ENCODE measurements around the gene MRC2.
"Not testable (repeated sequence)": the region's sequence is repeated elsewhere in the genome, so short reads cannot be mapped to it uniquely, and the experiment has no call there.

Gene MRC2, protein sequence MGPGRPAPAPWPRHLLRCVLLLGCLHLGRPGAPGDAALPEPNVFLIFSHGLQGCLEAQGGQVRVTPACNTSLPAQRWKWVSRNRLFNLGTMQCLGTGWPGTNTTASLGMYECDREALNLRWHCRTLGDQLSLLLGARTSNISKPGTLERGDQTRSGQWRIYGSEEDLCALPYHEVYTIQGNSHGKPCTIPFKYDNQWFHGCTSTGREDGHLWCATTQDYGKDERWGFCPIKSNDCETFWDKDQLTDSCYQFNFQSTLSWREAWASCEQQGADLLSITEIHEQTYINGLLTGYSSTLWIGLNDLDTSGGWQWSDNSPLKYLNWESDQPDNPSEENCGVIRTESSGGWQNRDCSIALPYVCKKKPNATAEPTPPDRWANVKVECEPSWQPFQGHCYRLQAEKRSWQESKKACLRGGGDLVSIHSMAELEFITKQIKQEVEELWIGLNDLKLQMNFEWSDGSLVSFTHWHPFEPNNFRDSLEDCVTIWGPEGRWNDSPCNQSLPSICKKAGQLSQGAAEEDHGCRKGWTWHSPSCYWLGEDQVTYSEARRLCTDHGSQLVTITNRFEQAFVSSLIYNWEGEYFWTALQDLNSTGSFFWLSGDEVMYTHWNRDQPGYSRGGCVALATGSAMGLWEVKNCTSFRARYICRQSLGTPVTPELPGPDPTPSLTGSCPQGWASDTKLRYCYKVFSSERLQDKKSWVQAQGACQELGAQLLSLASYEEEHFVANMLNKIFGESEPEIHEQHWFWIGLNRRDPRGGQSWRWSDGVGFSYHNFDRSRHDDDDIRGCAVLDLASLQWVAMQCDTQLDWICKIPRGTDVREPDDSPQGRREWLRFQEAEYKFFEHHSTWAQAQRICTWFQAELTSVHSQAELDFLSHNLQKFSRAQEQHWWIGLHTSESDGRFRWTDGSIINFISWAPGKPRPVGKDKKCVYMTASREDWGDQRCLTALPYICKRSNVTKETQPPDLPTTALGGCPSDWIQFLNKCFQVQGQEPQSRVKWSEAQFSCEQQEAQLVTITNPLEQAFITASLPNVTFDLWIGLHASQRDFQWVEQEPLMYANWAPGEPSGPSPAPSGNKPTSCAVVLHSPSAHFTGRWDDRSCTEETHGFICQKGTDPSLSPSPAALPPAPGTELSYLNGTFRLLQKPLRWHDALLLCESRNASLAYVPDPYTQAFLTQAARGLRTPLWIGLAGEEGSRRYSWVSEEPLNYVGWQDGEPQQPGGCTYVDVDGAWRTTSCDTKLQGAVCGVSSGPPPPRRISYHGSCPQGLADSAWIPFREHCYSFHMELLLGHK (N-terminal part only)

DNA sequence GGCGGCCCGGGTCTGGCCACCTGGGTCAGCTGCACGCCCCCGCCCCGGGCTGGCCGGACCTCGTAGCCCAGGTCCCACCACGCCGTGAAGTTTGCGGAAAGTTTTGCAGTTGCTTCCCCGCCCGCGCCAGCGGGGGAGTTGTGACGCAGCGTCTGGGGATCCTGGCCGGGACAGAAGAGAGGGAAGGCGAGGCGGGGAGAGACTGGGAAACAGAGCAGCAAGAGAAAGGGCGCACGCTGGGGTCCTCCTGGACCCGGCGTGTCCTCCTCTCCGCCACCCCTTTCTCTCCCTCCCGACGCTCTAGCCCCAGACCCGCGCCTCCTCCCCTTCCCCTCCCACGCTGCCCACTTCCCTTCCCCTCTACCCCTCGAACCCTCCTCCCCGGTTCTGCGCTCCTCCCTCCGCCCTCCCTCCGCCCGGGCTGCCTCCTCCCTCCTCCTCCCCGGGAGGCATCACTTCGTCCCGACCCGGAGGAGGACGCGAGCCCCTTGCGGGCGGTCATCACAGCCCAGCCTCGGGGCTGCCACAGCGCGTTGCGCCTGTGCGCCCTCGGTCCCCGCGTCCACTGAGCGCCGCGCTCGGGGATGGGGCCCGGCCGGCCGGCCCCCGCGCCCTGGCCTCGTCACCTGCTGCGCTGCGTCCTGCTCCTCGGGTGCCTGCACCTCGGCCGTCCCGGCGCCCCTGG is at the start of gene MRC2:
TSS of gene MRC2 (plus strand) at position 452 of the 685 bp plus-strand sequence. CDS start at position 585, 133 bp downstream.
- in situ Hi-C loops (cut with MboI; ENCODE audit: low pct_unique_long_range_greater_than_20kb, low sequenced_read_pairs), result no loop called here
- peak; percentile 79 for DNase-seq

DNA sequence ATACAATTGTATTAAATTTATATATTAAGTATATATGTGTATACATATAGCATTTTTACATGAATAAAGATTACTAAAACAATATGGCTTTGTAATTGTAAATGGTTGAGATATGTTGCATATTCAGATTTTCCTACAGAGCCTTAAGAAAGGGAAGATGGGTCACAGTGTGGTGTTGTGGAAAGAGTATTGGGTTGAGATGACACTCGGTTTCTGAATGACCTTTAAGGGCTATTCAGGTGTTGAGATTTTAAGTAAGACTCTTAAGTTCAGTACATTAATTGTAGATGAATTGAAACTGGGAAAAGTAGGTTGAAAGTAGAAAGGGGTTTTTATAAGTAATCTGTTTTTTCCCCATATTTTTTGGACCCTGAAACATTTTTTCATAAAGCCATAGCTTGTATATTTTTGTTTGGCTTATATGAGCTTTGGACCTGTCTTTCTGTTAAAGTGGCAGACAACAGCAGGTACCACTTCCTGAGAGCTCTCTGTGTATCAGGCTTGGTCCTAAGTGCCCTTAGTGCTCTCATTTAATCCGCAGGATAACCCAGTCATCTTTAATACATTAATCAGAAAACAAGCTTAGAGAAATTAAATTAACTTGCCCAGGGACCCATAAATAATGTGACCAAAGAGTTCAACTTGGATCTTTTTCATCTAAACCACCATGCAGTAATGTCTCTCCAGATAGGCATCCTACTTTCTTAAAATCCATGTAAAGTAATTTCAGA is 48.5 kb upstream of the MRC2 start:
- in situ Hi-C loops (cut with MboI; ENCODE audit: low pct_unique_long_range_greater_than_20kb, low sequenced_read_pairs), result no loop called here

DNA sequence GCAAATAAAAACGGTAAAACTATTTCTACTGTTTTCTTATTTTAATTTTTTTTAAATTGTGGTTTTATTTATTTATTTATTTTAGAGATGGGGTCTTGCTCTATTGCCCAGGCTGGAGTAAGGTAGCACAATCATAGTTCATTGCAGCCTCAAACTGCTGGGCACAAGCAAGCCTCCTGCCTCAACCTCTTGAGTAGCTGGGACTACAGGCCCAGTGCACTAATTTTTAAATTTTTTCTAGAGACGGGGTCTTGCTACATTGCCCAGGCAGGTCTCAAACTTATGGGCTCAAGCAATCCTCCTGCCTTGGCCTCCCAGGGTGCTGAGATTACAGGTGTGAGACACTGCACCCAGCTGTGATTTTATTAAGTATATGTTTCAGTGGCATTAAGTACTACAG is 46.5 kb upstream of the MRC2 start:
- in situ Hi-C loops (cut with MboI; ENCODE audit: low pct_unique_long_range_greater_than_20kb, low sequenced_read_pairs), result no loop called here
- no peak for DNase-seq

More for the DNA sequence above, 48.5 kb upstream of the MRC2 start:
- no peak for DNase-seq

DNA sequence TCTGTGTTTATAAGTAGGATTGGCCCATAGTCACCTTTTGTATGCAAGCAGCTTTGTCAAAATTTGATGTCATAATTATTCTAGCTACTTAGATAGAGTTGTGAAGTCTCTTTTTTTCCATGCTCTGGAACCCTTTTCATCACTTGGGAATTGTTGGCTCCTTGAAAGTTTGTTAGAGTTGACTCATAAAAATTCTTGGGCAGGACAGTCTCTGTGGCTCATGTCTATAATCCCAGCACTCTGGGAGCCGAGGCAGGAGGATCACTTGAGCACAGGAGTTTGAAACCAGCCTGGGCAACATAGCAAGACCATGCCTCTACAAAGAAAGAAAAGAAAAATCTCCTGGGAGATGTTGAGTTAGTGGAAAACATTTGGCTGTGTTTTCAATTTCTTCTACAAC is 45.7 kb upstream of the MRC2 start:
- in situ Hi-C loops (cut with MboI; ENCODE audit: low pct_unique_long_range_greater_than_20kb, low sequenced_read_pairs), result no loop called here
- no peak for DNase-seq

DNA sequence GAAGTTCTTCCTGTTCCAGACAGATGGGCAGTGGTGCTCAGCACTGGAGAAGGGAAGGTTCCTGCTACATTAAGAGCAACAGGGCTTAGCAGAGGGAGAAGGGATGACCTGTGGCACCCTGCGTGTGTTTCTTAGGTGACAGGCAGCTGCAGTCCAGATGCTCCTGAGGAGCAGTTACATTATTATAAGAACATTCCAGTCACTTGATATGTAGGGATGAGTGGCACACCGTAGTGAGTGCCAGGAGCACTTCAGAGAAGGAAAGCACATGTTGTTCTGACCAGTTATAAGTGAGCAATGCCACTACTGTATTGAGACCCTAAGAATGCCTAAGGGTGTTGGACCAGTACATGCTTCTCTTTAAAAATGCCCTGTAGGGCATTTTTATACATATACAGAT is 39.9 kb upstream of the MRC2 start:
- DNase-seq, result no peak
- in situ Hi-C loops (cut with MboI; ENCODE audit: low pct_unique_long_range_greater_than_20kb, low sequenced_read_pairs), result no loop called here

DNA sequence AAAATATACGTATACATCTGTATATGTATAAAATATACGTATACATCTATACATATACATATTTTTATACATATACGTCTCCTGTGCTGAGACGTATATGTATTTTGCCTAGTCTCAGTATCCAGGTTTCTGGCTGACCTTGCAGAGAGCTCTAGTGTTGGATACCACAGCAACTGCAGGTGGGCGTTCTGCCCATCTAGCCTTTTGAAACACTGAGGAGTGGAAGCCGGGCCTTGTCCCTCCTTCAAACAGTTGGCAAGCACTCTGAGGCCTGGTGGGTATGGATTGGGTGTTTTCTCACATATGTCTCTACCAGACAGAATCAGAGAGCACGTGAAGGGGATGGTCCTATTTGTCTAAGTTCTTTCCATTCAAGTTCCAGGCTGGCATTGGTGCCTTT is 39.4 kb upstream of the MRC2 start:
- in situ Hi-C loops (cut with MboI; ENCODE audit: low pct_unique_long_range_greater_than_20kb, low sequenced_read_pairs), result no loop called here
- DNase-seq, result no peak

DNA sequence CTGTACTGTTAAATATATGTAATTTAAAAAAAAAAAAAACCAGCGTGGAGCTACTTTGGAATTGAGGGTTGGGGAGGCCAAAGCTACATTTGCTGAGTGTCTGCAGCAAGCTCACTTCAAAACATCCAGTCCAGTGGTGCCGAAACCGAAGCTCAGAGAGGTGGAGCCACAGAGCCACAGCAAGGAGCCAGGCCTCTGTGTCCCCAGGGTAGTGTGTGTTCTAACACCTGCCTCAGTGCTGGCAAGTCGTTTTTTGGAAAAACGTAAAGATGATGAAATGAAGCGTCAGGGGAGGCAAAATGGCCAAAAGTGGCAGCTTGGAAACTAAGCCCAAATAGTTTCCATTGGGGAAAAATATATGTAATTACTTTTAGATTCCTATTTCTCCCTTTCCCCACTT is 36.1 kb upstream of the MRC2 start:
- no peak for DNase-seq
- in situ Hi-C loops (cut with MboI; ENCODE audit: low pct_unique_long_range_greater_than_20kb, low sequenced_read_pairs), result no loop called here

DNA sequence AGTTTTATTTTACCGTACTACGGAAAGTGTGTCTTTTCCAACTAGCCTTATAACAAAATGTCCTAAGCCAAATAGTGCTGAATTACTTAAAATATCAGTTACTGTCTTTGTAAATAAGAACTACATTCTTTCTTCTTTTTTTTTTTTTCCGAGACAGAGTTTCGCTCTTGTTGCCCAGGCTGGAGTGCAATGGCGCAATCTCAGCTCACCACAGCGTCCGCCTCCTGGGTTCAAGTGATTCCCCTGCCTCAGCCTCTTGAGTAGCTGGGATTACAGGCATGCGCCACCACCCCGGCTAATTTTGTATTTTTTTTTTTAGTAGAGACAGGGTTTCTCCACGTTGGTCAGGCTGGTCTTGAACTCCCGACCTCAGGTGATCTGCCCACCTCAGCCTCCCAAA is 35.6 kb upstream of the MRC2 start:
- DNase-seq; in situ Hi-C loops (cut with MboI; ENCODE audit: low pct_unique_long_range_greater_than_20kb, low sequenced_read_pairs): not testable (repeated sequence)

DNA sequence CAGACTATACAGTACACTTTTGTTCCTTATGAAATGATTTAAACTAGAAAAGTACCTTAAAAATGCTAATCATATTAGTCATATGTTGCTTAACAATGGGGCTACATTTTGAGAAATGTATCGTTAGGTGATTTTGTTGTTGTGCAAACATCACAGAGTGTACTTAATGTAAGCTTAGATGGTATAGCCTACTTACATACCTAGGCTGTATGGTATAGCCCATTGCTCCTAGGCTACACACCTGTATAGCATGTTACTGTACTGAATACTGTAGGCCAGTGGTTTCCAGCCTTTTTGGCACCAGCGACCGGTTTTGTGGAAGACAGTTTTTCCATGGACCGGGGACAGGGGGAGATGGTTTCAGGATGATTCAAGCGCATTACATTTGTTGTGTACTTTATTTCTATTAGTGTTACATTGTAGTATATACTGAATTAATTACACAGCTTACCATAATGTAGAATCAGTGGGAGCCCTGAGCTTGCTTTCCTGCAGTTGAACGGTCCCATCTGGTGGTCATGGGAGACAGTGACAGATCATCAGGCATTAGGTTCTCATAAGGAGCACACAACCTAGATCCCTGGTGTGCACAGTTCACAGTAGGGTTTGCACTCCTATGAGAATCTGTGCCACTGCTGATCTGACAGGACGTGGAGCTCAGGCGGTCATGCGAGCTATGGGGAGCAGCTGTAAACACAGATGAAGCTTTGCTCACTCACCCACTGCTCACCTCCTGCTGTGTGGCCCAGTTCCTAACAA is 35.0 kb upstream of the MRC2 start:
- in situ Hi-C loops (cut with MboI; ENCODE audit: low pct_unique_long_range_greater_than_20kb, low sequenced_read_pairs), result no loop called here

DNA sequence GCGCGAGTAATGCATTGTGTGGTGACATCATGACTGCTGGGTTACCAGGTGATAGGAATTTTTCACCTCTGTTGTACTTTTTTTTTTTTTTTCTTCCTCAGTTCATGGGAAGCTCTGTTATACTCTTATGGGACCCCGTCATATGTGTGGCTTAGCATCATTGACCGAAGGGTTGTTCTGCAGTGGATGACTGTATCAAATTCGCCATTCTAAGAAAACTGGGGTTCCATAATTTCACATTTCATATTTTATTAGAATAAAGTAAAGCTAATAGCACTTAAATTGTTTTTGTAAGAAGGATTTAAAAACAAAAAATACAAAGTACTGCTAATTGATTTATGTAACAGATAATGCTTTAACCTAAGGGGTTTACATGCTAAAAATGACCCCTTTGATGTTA is 32.0 kb upstream of the MRC2 start:
- in situ Hi-C loops (cut with MboI; ENCODE audit: low pct_unique_long_range_greater_than_20kb, low sequenced_read_pairs), result no loop called here
- DNase-seq, result no peak

More for the DNA sequence above, 35.0 kb upstream of the MRC2 start:
- DNase-seq, result no peak

DNA sequence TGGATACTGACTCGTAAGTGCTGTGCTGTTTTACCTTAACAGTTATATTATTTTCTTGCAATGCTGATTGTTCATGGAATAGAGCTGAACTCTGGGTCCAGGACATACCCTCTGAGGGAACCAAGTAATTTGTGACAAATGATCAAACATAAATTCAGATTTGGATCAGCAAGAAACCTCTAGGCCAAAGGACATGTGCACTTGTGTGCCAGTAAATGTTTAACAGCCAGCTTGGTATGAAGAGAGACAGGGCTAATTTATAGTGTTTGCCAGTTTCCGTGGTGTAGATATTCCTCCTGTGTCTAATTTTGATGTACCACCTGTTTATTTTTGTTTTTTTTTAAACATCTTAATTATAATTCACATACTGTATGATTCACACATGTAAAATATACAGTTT is 30.8 kb upstream of the MRC2 start:
- in situ Hi-C loops (cut with MboI; ENCODE audit: low pct_unique_long_range_greater_than_20kb, low sequenced_read_pairs), result no loop called here
- DNase-seq, result no peak

DNA sequence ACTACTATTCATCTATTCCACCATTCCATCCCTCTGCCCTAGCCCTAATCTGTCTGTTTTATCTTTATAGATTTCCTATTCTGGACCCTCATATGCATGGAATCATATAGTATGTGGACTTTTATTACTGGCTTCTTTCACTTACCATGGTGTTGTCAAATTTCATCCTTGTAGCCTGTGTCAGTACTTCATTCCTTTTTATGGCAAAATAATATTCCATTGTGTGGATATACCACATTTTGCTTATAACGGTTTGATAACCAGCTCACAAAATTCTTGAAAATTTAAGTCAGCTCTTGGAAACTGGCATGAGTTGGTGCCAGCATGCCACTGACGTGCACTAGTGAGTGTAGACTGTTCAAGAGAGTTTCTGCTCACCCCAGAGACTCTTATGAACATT is 30.3 kb upstream of the MRC2 start:
- in situ Hi-C loops (cut with MboI; ENCODE audit: low pct_unique_long_range_greater_than_20kb, low sequenced_read_pairs), result no loop called here
- no peak for DNase-seq

DNA sequence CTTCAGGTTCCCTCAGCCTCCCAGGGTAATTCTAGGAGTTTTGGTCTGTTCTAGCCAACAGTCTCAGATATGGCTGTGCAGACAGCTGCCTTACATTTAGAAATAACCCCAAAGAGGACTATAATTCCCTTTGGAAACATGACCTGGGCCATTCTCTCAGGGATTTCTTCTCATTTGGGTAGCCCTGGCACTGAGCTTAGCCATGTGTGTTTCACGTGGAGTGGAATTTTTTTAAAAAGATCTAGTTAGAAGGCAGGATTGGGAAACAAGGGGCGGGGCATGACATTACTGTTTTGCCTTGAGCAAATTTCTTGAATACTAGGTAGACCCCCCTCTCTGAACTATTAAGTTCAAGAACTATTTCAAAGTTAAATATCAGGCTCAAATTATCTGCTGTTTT is 29.6 kb upstream of the MRC2 start:
- in situ Hi-C loops (cut with MboI; ENCODE audit: low pct_unique_long_range_greater_than_20kb, low sequenced_read_pairs), result no loop called here
- DNase-seq, result no peak

DNA sequence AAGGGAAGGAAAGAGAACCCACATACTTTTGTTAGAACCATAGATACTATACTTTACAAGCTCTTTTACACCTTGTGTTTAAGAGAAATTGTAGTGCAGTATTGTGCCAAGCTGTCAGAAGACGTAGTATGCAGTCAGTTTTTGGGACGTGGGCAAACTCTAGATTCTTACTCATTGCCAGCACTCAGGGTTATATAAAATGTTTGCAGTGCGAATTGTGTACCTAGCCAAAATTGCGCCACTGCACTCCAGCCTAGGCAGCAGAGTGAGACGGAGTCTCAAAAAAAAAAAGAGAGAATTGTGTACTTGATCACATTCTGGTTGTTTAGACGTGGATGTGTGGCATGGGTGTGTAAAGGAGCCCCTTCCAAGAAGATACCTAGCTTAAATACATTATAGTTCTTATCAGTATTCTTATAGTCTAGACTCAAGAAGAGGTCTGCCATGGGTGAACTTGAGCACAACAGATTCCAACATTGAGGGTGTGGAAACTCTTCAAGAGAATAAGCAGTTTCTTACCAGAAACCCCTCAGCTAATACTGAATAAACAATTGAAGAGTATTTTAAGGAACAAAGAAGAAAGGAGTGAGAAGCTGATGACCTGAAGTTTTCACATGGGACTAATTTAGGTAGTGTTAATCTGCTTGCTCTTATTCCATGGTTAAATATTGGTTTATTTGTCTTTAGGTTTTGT is 27.4 kb upstream of the MRC2 start:
- in situ Hi-C loops (cut with MboI; ENCODE audit: low pct_unique_long_range_greater_than_20kb, low sequenced_read_pairs), result no loop called here
- DNase-seq, result no peak

DNA sequence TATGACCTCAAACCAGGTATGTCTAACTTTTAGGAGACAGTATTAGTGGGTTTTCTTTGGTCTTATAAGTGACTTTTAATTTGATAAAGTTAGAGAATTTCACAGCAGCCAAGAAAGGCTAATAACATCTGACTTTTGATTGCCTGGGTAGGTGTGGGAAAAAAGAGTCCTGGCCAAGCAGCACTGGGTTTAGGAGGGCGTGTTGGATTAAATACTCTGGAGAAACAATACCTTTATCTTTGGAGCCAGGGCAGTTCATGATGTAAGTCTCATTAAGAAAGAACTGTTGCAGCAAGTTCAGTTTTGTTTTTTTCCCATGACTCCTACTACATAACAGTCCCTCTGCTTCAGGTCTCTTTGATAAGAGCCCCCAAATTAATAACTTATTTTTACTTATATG is 26.7 kb upstream of the MRC2 start:
- in situ Hi-C loops (cut with MboI; ENCODE audit: low pct_unique_long_range_greater_than_20kb, low sequenced_read_pairs), result no loop called here

DNA sequence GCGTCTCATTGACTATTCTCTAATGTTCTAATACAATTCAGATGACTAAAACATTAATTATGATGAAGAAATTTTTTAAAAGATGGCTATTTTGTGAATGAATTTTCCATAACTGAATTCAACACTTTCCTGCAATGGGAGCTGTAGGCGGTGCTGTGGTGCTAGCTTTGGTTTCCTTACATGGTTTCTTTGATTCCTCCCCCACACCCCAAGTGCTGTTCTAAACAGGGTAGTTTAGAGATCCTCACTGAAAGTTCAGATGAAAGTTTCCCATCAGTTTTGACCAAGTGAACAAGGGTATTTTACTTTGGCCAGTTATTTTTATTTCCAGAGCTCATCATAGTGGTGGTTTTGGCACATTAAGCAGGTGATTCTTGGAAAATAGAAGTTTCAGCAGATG is 26.0 kb upstream of the MRC2 start:
- in situ Hi-C loops (cut with MboI; ENCODE audit: low pct_unique_long_range_greater_than_20kb, low sequenced_read_pairs), result no loop called here
- DNase-seq, result peak; percentile 21

More for the DNA sequence above, 26.7 kb upstream of the MRC2 start:
- no peak for DNase-seq

DNA sequence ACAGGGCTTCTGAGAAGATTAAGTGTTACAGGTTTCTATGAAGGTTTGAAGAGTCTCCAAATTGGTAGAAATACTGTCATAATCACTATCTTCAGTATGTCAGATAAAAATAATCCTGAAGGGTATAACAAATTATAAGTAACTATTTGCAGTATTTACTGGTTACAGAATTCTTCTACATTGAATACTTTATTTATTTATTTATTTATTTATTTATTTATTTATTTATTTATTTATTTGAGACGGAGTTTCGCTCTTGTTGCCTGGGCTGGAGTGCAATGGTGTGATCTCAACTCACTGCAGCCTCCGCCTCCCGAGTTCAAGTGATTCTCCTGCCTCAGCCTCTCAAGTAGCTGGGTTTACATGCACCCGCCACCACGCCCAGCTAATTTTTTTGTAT is 23.7 kb upstream of the MRC2 start:
- DNase-seq; in situ Hi-C loops (cut with MboI; ENCODE audit: low pct_unique_long_range_greater_than_20kb, low sequenced_read_pairs): not testable (repeated sequence)

All from KBM-7 (cell line).